ENCODE results near the gene TMEM18.

The TMEM18 gene

GRCh38 chr2:671787-672605, 5.2 kb downstream of the TMEM18 start:
- no peak for DNase-seq

- no peak for DNase-seq
Measured at GRCh38 chr2:671072-671471, 6.1 kb downstream of the TMEM18 start.

- no peak for DNase-seq
Measured at GRCh38 chr2:670637-671036, 6.6 kb downstream of the TMEM18 start.

- no peak for DNase-seq
Measured at GRCh38 chr2:669323-669722, 7.9 kb downstream of the TMEM18 start.

- no peak for DNase-seq
Measured at GRCh38 chr2:668000-668398, 9.2 kb downstream of the TMEM18 start.

- DNase-seq = peak; percentile 29
Measured at GRCh38 chr2:667332-667999, 9.7 kb downstream of the TMEM18 start.

- no peak for DNase-seq
Measured at GRCh38 chr2:666441-666840, 10.8 kb downstream of the TMEM18 start.

- DNase-seq = no peak
Measured at GRCh38 chr2:665340-666073, 11.7 kb downstream of the TMEM18 start.

- no peak for DNase-seq
Measured at GRCh38 chr2:664063-664462, 13.1 kb downstream of the TMEM18 start.

GRCh38 chr2:663221-663620, 14.0 kb downstream of the TMEM18 start:
- DNase-seq = no peak

GRCh38 chr2:661360-661635, 15.9 kb downstream of the TMEM18 start:
- DNase-seq = no peak

GRCh38 chr2:660586-661359, 16.4 kb downstream of the TMEM18 start:
- DNase-seq = no peak

- no peak for DNase-seq
Measured at GRCh38 chr2:660029-660428, 17.2 kb downstream of the TMEM18 start.

- DNase-seq = no peak
Measured at GRCh38 chr2:658426-658825, 18.8 kb downstream of the TMEM18 start.

GRCh38 chr2:657766-658165, 19.4 kb downstream of the TMEM18 start:
- no peak for DNase-seq

GRCh38 chr2:656676-657075, 20.5 kb downstream of the TMEM18 start:
- no peak for DNase-seq

- DNase-seq = no peak
Measured at GRCh38 chr2:655626-656025, 21.6 kb downstream of the TMEM18 start.

- DNase-seq = no peak
Measured at GRCh38 chr2:654896-655295, 22.3 kb downstream of the TMEM18 start.

GRCh38 chr2:653645-654425, 23.4 kb downstream of the TMEM18 start:
- DNase-seq = no peak

- no peak for DNase-seq
Measured at GRCh38 chr2:652881-653480, 24.2 kb downstream of the TMEM18 start.

- no peak for DNase-seq
Measured at GRCh38 chr2:651951-652373, 25.2 kb downstream of the TMEM18 start.

Measured in NCI-H1694 (cell line).